NCI-H2081 (cell line): Measurements from ENCODE around the gene IDUA.
"Not testable (repeated sequence)": the region's sequence is repeated elsewhere in the genome, so short reads cannot be mapped to it uniquely, and the experiment has no call there.

Source experiments
- DNase-seq, 2 experiments: peaks; one replicate each; lab custom pipeline; 2025; lab: John Stamatoyannopoulos, UW

The IDUA gene

GRCh38 chr4:1046581-1047011 lies 59.8 kb downstream of the IDUA start:
- peak; percentile 53 to 67 for DNase-seq

- DNase-seq, result no peak
Measured at GRCh38 chr4:1047106-1047975, 60.5 kb downstream of the IDUA start.

DNA sequence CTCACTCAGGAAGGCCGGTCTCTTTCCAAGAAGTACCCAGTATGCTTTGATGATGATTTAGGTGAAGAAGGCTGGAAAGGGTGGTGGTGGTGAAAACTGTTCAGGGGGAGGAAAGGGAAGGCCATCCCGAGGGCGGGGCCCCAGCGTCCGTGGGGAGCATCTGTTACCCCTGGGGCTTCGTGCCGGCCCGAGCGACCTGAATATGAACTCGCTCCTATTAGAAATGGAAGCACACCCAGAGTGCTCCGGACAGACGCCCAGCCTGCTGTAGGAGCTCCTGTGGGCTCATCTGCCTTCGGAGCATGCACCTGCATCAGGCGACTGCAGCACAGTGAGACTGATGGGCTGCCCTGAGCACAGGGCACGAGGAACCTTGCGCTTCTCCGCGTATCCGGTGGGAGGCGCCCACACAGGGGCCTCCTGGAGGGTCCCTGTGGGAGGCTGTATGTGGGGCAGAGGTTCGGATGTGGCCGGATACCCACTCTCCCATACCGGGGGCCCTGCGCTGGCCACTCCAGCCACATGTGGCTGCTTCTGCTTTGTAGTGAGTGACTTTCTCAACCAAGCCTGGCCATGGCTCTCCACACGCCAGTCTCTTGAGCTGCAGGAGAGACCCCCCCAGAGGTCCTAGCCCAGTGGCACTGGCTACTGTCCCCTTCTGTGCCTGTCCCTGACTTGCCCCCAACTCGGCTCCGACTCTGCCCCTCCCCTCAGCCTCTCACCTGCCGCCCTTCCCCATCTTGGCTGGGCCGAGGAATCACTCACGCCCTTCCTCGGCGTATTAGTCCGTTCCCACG lies 61.3 kb downstream of the IDUA start:
- no peak for DNase-seq

GRCh38 chr4:1048773-1049590 lies 62.1 kb downstream of the IDUA start:
- no peak for DNase-seq

GRCh38 chr4:1049591-1049905 lies 62.7 kb downstream of the IDUA start:
- DNase-seq, result no peak

- no peak for DNase-seq
Measured at GRCh38 chr4:1050486-1051213, 63.8 kb downstream of the IDUA start.

- no peak for DNase-seq
Measured at GRCh38 chr4:1051472-1051871, 64.6 kb downstream of the IDUA start.

DNA sequence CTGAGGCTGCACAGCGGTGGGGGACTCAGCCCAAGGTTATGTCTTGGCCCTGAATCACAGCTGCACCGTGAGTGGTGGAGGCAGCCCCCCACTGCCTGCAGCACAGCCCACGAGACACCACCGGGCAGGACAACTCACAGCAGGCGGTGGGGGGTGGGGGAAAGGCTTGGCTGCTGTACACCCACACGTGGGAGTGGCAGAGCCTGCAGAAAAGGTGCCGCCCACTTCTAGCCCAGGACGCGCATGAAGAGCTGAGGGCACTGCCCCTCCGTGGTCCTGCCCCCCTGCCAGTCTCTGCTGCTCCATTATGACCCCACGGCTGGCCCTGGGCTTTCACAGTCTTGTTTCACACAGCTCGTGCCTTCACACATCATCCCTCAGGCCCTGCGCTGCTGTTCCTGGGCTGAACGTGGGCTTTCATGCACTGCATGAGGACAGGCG lies 65.4 kb downstream of the IDUA start:
- DNase-seq, result no peak

DNA sequence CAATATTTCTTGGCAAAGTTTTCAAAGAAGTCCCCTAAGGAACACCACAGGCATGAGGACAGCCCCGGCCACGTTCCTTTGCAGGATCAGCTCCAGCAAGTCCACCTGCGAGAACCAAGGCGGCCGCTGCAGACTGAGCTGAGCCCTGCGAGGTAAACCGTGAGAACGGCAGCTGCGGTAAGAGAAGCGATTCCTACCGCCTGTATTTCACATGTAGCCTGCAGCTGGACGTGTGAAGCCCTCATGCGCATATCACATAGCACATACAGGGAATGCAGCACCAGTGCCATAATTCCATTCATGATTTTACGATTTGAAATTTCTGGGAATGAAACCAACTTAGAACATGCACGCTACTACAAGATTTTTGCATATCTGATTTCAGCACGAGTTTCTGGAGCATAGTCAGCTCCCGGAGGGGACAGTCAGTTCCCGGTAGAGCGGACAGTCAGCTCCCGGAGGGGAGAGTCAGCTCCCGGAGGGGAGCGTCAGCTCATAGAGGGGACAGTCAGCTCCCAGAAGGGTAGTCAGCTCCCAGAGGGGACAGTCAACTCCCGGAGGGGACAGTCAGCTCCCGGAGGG lies 66.3 kb downstream of the IDUA start:
- no peak for DNase-seq

DNA sequence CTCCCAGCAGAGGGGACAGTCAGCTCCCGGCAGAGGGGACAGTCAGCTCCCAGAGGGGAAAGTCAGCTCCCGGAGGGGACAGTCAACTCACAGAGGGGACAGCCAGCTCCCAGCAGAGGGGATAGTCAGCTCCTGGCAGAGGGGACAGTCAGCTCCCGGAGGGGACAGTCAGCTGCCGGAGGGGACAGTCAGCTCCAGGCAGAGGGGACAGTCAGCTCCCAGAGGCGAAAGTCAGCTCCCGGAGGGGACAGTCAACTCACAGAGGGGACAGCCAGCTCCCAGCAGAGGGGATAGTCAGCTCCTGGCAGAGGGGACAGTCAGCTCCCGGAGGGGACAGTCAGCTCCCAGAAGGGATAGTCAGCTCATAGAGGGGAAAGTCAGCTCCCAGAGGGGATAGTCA lies 67.0 kb downstream of the IDUA start:
- DNase-seq, result not testable (repeated sequence)
